CD4-positive, alpha-beta T cell treated with Interleukin-17A for 4 hours (primary cell): Measurements from ENCODE around the gene ADH1A.
"Not testable (repeated sequence)": the region's sequence is repeated elsewhere in the genome, so short reads cannot be mapped to it uniquely, and the experiment has no call there.

ENCODE experiments used
- DNase-seq: peaks from one replicate; pipeline ENCODE4 v3.0.0-alpha.2; 2020; ENCODE audit warnings: mixed read lengths

Gene ADH1A

GRCh38 chr4:99276417-99276816, 14.4 kb downstream of the ADH1A start:
- no peak for DNase-seq

- DNase-seq: no peak
Observed at GRCh38 chr4:99275885-99276284, 14.9 kb downstream of the ADH1A start.

- DNase-seq: no peak
Observed at GRCh38 chr4:99275050-99275449, 15.7 kb downstream of the ADH1A start.

- no peak for DNase-seq
Observed at GRCh38 chr4:99273704-99274103, 17.1 kb downstream of the ADH1A start.

- DNase-seq: no peak
Observed at GRCh38 chr4:99264927-99265326, 25.9 kb downstream of the ADH1A start.

- DNase-seq: no peak
Observed at GRCh38 chr4:99252746-99253145, 38.0 kb downstream of the ADH1A start.

GRCh38 chr4:99248714-99249113, 42.1 kb downstream of the ADH1A start:
- no peak for DNase-seq

GRCh38 chr4:99235955-99236354, 54.8 kb downstream of the ADH1A start:
- DNase-seq: no peak

- no peak for DNase-seq
Observed at GRCh38 chr4:99234331-99235010, 56.3 kb downstream of the ADH1A start.

- not testable (repeated sequence) for DNase-seq
Observed at GRCh38 chr4:99233397-99233796, 57.4 kb downstream of the ADH1A start.

- DNase-seq: not testable (repeated sequence)
Observed at GRCh38 chr4:99228706-99229105, 62.1 kb downstream of the ADH1A start.

- DNase-seq: not testable (repeated sequence)
Observed at GRCh38 chr4:99227646-99228045, 63.1 kb downstream of the ADH1A start.
